Neural cell (in vitro differentiated cells): ENCODE data around the gene SLC11A1. TPM values are rescaled to one million over a fixed set of nuclear protein-coding genes. Genes with fewer than 3 reads are reported as not detected.

Source experiments
- H2AFZ ChIP-seq: fragments of 200-600, 300-800 bp; sonication (generic), shearing (Covaris generic); 2 replicates; pipeline ENCODE4 v1.6.0; 2014; ENCODE audit warnings: low read depth, mild to moderate bottlenecking, antibody characterized with exemption, low read length, moderate library complexity
- H3F3A ChIP-seq: fragments of 200-600 bp; shearing (Covaris generic); 2 replicates; pipeline ENCODE4 v1.6.1; 2016; ENCODE audit warnings: mild to moderate bottlenecking, moderate library complexity, mixed read lengths, antibody characterized with exemption, low read length; ENCODE audit not compliant: insufficient read depth, poor library complexity, severe bottlenecking
- H3K27ac ChIP-seq: fragments of 200-600, 300-800 bp; sonication (generic), shearing (Covaris generic); 2 replicates; pipeline ENCODE4 v1.5.1; 2014; ENCODE audit warnings: mild to moderate bottlenecking, low read length, moderate library complexity
- H3K27me3 ChIP-seq: fragments of 300-800, 200-600 bp; sonication (generic), shearing (Covaris generic); 2 replicates; pipeline ENCODE4 v1.6.0; 2014; ENCODE audit warnings: mild to moderate bottlenecking, low read depth, low read length, moderate library complexity; ENCODE audit not compliant: insufficient read depth
- H3K36me3 ChIP-seq: fragments of 300-800, 200-600 bp; sonication (generic), shearing (Covaris generic); 2 replicates; pipeline ENCODE4 v1.5.1; 2014; ENCODE audit warnings: mild to moderate bottlenecking, antibody characterized with exemption, low read length, moderate library complexity; ENCODE audit not compliant: insufficient read depth
- H3K4me2 ChIP-seq: fragments of 300-800, 200-600 bp; sonication (generic), shearing (Covaris generic); 2 replicates; pipeline ENCODE4 v1.6.0; 2014; ENCODE audit warnings: mild to moderate bottlenecking, low read length
- H3K4me3 ChIP-seq: fragments of 300-800, 200-600 bp; sonication (generic), shearing (Covaris generic); 2 replicates; pipeline ENCODE4 v1.5.1; 2014; ENCODE audit warnings: mild to moderate bottlenecking, low read length, moderate library complexity
- H3K79me2 ChIP-seq: fragments of 200-600 bp; shearing (Covaris generic); replicated peaks from 2 replicates; pipeline ENCODE4 v1.6.0; 2014; ENCODE audit warnings: mild to moderate bottlenecking, low read length, moderate library complexity; ENCODE audit not compliant: insufficient read depth
- H3K9ac ChIP-seq: fragments of 300-800, 200-600 bp; sonication (generic), shearing (Covaris generic); 2 replicates; pipeline ENCODE4 v1.6.1; 2016; ENCODE audit warnings: mild to moderate bottlenecking, low read length, mixed read lengths
- H3K9me2 ChIP-seq: fragments of 200-600 bp; shearing (Covaris generic); 2 replicates; pipeline ENCODE4 v1.6.1; 2016; ENCODE audit warnings: mild to moderate bottlenecking, low read length, mixed read lengths; ENCODE audit not compliant: insufficient read depth
- H3K9me3 ChIP-seq: fragments of 200-600, 300-800 bp; sonication (generic), shearing (Covaris generic); 2 replicates; pipeline ENCODE4 v1.6.1; 2016; ENCODE audit warnings: mild to moderate bottlenecking, mixed run types, low read length, moderate library complexity, mixed read lengths
- H4K20me1 ChIP-seq: fragments of 200-600 bp; shearing (Covaris generic); 2 replicates; pipeline ENCODE4 v1.6.1; 2016; ENCODE audit warnings: mild to moderate bottlenecking, mixed run types; ENCODE audit not compliant: insufficient read depth
- EP300 ChIP-seq: fragments of 450-650 bp; conservative IDR thresholded peaks from 2 replicates; pipeline ENCODE4 v1.6.1; 2014; ENCODE audit warnings: antibody characterized with exemption, mild to moderate bottlenecking, moderate library complexity; ENCODE audit not compliant: poor library complexity, severe bottlenecking
- EZH2 ChIP-seq: fragments of 200-600, 300-800 bp; shearing (Covaris generic), sonication (generic); IDR thresholded peaks from 2 replicates; pipeline ENCODE4 v1.6.1; 2014; ENCODE audit warnings: antibody characterized with exemption, low read length, borderline replicate concordance, mild to moderate bottlenecking; ENCODE audit not compliant: insufficient read depth, poor library complexity, severe bottlenecking
- MXI1 ChIP-seq: fragments of 450-650 bp; conservative IDR thresholded peaks from 2 replicates; pipeline ENCODE4 v1.6.1; 2014; ENCODE audit warnings: antibody characterized with exemption, mild to moderate bottlenecking; ENCODE audit not compliant: poor library complexity, severe bottlenecking
- POLR2AphosphoS5 ChIP-seq: IDR thresholded peaks from 2 replicates; pipeline ENCODE4 v1.6.1; 2012
- RAD21 ChIP-seq: fragments of 450-650 bp; conservative IDR thresholded peaks from 2 replicates; pipeline ENCODE4 v1.6.1; 2014; ENCODE audit warnings: antibody characterized with exemption, mild to moderate bottlenecking, moderate library complexity
- SMC3 ChIP-seq: fragments of 450-650 bp; conservative IDR thresholded peaks from 2 replicates; pipeline ENCODE4 v1.6.1; 2014; ENCODE audit warnings: antibody characterized with exemption, mild to moderate bottlenecking, moderate library complexity; ENCODE audit not compliant: poor library complexity
- TAF1 ChIP-seq: IDR thresholded peaks from 2 replicates; pipeline ENCODE4 v1.6.1; 2012; ENCODE audit warnings: low read depth
- polyA plus RNA-seq: library from polyadenylated mRNA; depleted of rRNA; stranded (reverse); fragments of >200 nt; gene quantifications from 2 replicates; pipeline ENCODE4 v1.2.3, GENCODE V29; 2014
- TF ChIP-seq, protein P1 (sequence below): IDR thresholded peaks from 2 replicates; pipeline ENCODE4 v1.6.1; 2012; ENCODE audit warnings: borderline replicate concordance
- TF ChIP-seq, protein P2 (sequence below): fragments of 450-650 bp; IDR thresholded peaks from 2 replicates; pipeline ENCODE4 v1.5.1; 2014; ENCODE audit warnings: antibody characterized with exemption, mild to moderate bottlenecking, moderate library complexity; ENCODE audit not compliant: poor library complexity, severe bottlenecking

The SLC11A1 gene
- polyA plus RNA-seq, 1 donor from 2014 or later = not detected

DNA sequence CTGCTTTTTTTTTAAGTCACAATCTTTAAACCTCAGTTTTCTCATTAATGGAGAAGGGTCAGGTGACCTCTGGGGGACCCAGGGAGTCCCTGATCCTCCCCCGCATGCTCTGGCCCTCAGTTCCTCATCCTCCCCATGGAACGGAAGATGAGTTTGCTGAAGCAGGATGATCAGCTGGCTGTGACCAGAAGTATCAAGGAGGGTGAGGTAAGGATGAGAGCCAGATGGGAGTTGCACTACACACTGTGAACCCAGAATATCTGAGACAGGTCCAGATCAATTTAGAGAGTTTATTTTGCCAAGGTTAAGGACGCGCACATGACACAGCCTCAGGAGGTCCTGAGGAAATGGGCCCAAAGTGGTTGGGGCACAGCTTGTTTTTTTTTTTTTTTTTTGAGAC, 21.6 kb upstream of the SLC11A1 start:
- no peaks in the 10 kb centered on the region for H3K27me3 ChIP-seq
- no peak overlapping the region for H3K4me2 ChIP-seq
- no peaks in the 10 kb centered on the region for H3K79me2 ChIP-seq
- TF ChIP-seq TAF1 = no peak
- TF ChIP-seq, protein P1, sequence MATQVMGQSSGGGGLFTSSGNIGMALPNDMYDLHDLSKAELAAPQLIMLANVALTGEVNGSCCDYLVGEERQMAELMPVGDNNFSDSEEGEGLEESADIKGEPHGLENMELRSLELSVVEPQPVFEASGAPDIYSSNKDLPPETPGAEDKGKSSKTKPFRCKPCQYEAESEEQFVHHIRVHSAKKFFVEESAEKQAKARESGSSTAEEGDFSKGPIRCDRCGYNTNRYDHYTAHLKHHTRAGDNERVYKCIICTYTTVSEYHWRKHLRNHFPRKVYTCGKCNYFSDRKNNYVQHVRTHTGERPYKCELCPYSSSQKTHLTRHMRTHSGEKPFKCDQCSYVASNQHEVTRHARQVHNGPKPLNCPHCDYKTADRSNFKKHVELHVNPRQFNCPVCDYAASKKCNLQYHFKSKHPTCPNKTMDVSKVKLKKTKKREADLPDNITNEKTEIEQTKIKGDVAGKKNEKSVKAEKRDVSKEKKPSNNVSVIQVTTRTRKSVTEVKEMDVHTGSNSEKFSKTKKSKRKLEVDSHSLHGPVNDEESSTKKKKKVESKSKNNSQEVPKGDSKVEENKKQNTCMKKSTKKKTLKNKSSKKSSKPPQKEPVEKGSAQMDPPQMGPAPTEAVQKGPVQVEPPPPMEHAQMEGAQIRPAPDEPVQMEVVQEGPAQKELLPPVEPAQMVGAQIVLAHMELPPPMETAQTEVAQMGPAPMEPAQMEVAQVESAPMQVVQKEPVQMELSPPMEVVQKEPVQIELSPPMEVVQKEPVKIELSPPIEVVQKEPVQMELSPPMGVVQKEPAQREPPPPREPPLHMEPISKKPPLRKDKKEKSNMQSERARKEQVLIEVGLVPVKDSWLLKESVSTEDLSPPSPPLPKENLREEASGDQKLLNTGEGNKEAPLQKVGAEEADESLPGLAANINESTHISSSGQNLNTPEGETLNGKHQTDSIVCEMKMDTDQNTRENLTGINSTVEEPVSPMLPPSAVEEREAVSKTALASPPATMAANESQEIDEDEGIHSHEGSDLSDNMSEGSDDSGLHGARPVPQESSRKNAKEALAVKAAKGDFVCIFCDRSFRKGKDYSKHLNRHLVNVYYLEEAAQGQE = no peak
- TF ChIP-seq POLR2AphosphoS5 = no peak
- TF ChIP-seq, protein P2, sequence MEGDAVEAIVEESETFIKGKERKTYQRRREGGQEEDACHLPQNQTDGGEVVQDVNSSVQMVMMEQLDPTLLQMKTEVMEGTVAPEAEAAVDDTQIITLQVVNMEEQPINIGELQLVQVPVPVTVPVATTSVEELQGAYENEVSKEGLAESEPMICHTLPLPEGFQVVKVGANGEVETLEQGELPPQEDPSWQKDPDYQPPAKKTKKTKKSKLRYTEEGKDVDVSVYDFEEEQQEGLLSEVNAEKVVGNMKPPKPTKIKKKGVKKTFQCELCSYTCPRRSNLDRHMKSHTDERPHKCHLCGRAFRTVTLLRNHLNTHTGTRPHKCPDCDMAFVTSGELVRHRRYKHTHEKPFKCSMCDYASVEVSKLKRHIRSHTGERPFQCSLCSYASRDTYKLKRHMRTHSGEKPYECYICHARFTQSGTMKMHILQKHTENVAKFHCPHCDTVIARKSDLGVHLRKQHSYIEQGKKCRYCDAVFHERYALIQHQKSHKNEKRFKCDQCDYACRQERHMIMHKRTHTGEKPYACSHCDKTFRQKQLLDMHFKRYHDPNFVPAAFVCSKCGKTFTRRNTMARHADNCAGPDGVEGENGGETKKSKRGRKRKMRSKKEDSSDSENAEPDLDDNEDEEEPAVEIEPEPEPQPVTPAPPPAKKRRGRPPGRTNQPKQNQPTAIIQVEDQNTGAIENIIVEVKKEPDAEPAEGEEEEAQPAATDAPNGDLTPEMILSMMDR = no peak
- TF ChIP-seq EZH2 = no peak
- no peak for TF ChIP-seq SMC3
- TF ChIP-seq RAD21 = no peak
- TF ChIP-seq MXI1 = no peak
- TF ChIP-seq EP300 = no peak
- H2AFZ ChIP-seq = no peak overlapping the region
- no peaks in the 10 kb centered on the region for H4K20me1 ChIP-seq
- H3K9me2 ChIP-seq = no peaks in the 10 kb centered on the region
- H3K4me3 ChIP-seq = no peak overlapping the region
- H3K9ac ChIP-seq = no peak overlapping the region
- no peaks in the 10 kb centered on the region for H3F3A ChIP-seq
- H3K9me3 ChIP-seq = no peaks in the 10 kb centered on the region
- H3K36me3 ChIP-seq = no peaks in the 10 kb centered on the region
- no peak overlapping the region for H3K27ac ChIP-seq

DNA sequence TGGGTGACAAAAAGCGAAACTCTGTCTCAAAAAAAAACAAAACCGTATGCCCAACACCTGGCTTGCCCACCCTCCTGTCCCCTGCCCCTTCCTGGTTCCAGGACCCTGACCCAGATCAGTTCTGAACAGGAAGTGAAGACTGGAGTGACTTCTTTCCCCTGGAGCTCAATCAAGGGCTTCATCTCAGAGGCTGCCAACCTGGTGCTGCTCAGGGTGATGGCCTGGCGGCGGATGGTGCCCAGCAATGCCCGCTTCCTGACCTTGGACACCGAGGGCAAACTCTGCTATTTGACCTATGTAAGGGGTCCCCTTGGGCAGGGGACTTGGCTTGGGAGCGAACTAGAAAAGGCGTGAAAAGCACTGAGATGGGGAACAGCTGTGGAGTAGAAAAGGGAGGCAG, 19.5 kb upstream of the SLC11A1 start:
- Histone ChIP-seq H3F3A (no peaks in the 10 kb centered on the region), H4K20me1 (no peaks in the 10 kb centered on the region), H3K4me2 (no peak overlapping the region), H3K27me3 (peaks cover 5% of the 10 kb centered on the region), H3K4me3 (no peak overlapping the region), H3K36me3 (no peaks in the 10 kb centered on the region), H3K79me2 (no peaks in the 10 kb centered on the region), H3K9ac (no peak overlapping the region), H2AFZ (no peak overlapping the region), H3K9me2 (no peaks in the 10 kb centered on the region), H3K9me3 (no peaks in the 10 kb centered on the region), H3K27ac (no peak overlapping the region)
- TF ChIP-seq, protein P2 = no peak
- TF ChIP-seq RAD21 = no peak
- TF ChIP-seq TAF1 = no peak
- TF ChIP-seq EZH2 = no peak
- TF ChIP-seq POLR2AphosphoS5 = no peak
- no peak for TF ChIP-seq EP300
